Activated CD8-positive, alpha-beta T cell treated with anti-CD3 and anti-CD28 coated beads for 36 hours (primary cell): ENCODE results near the gene DCHS1. TPM values are rescaled to one million over a fixed set of nuclear protein-coding genes. Genes with fewer than 3 reads are reported as not detected.

ENCODE experiments used
- ATAC-seq: fragments of 200-7000 bp; cut with Tn5 transposase; one replicate; pipeline ENCODE4 v1.10.0; 2021; ENCODE audit warnings: mild to moderate bottlenecking, moderate library complexity
- CTCF ChIA-PET: fragments of 350-600 bp; sonication (Branson Sonifier 250); formaldehyde crosslinking; loops from one replicate; lab custom pipeline; 2021; ENCODE audit warnings: antibody characterized with exemption; lab: Charles Lee
- POLR2A ChIA-PET: fragments of 350-600 bp; sonication (Branson Sonifier 250); formaldehyde crosslinking; loops from one replicate; lab custom pipeline; 2021; ENCODE audit warnings: antibody characterized with exemption; lab: Charles Lee
- DNase-seq: peaks from one replicate; pipeline ENCODE4 v3.0.0-alpha.2; 2020
- H3K27ac Mint-ChIP-seq: one replicate; pipeline ENCODE4 v1.8.0; 2021; ENCODE audit warnings: mild to moderate bottlenecking, mixed read lengths
- H3K27me3 Mint-ChIP-seq: one replicate; pipeline ENCODE4 v1.8.0; 2021; ENCODE audit warnings: mixed read lengths
- H3K36me3 Mint-ChIP-seq: one replicate; pipeline ENCODE4 v1.8.0; 2021; ENCODE audit warnings: low read depth, mixed read lengths
- H3K4me1 Mint-ChIP-seq: one replicate; pipeline ENCODE4 v1.8.0; 2021; ENCODE audit warnings: low read depth, mixed read lengths
- H3K4me3 Mint-ChIP-seq: one replicate; pipeline ENCODE4 v1.8.0; 2021; ENCODE audit warnings: mild to moderate bottlenecking, moderate library complexity, mixed read lengths
- H3K9me3 Mint-ChIP-seq: one replicate; pipeline ENCODE4 v1.8.0; 2021; ENCODE audit warnings: mixed read lengths
- intact Hi-C: fragments of 100-400 bp; cut with micrococcal nuclease; formaldehyde crosslinking; loops from one replicate; pipeline ENCODE4 v1.10.0; 2022
- total RNA-seq, 2 experiments: library from RNA; stranded (reverse); gene quantifications; one replicate each; pipeline ENCODE4 v1.2.3, GENCODE V29; 2021
- TF ChIP-seq, protein P1 (sequence below): fragments of 200-600 bp; IDR thresholded peaks from one replicate; pipeline ENCODE4 v1.8.0; 2022; ENCODE audit warnings: antibody characterized with exemption, mild to moderate bottlenecking

DCHS1 gene
- total RNA-seq, 2 experiments from 2014 or later: 1.6 TPM

DNA sequence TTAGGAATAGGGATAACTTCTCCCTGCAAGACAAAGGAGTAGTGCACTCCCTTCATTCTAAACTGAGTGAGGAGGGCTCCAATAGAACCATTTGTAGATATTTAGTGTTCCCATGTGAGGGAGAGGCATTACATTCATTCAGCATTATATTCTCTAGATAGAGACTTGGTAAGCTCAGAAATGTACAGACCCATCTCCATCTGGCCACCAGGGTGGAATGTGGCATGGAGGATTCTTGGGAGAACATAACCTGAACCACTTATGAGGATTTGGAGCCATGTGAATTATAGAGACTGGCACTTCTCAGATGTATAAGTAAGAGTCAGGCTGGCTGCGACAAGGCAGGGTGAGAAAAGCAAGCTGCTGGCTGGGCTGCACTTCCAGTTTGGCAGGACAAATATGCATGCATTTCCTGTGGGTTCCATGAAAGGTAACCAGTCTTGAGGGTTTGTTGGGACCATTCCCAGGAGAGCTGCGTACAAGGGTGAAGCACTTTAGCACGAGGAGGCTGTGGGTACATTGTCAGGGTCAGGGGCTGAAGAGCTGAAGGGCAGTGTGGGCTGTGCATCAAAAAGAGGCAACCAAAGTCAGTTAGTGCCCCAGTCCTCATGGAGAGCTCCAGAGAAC lies 61.4 kb downstream of the DCHS1 start:
- Mint-ChIP-seq H3K4me1 (peaks cover 34% of the 10 kb centered on the region), H3K9me3 (no peaks in the 10 kb centered on the region), H3K4me3 (no peak overlapping the region), H3K27ac (no peak overlapping the region), H3K27me3 (no peaks in the 10 kb centered on the region), H3K36me3 (peaks cover 57% of the 10 kb centered on the region)
- intact Hi-C loops: no loop called here
- POLR2A ChIA-PET: interaction anchor here (0.5 to 1.5 kb wide), 3 partner anchors 10 to 204 kb away, joined by 3 to 5 read pairs (median 4); partner anchors contain the start of gene SMPD1
- ATAC-seq: no peak
- DNase-seq: no peak
- CTCF ChIA-PET: interaction anchor here (0.6 to 2.1 kb wide), 8 partner anchors 10 to 241 kb away, joined by 3 to 7 read pairs (median 4); partner anchors contain the start of gene MRPL17
- TF ChIP-seq, protein P1, sequence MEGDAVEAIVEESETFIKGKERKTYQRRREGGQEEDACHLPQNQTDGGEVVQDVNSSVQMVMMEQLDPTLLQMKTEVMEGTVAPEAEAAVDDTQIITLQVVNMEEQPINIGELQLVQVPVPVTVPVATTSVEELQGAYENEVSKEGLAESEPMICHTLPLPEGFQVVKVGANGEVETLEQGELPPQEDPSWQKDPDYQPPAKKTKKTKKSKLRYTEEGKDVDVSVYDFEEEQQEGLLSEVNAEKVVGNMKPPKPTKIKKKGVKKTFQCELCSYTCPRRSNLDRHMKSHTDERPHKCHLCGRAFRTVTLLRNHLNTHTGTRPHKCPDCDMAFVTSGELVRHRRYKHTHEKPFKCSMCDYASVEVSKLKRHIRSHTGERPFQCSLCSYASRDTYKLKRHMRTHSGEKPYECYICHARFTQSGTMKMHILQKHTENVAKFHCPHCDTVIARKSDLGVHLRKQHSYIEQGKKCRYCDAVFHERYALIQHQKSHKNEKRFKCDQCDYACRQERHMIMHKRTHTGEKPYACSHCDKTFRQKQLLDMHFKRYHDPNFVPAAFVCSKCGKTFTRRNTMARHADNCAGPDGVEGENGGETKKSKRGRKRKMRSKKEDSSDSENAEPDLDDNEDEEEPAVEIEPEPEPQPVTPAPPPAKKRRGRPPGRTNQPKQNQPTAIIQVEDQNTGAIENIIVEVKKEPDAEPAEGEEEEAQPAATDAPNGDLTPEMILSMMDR: no peak

DNA sequence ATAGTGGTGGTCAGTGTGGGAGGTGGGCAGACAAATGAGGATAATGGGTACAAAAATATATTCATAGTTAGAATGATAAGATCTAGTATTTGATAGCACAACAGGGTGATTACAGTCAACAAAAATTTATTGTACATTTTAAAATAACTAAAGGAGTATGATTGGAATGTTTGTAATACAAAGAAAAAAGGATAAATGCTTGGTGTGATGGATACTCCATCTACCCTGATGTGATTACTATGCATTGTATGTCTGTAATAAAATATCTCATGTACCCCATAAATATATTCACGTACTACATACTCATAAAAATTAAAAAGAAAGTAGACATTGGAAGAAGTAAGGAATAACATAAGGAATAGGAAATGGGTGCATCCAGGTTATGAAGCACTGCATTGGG lies 67.6 kb downstream of the DCHS1 start:
- CTCF ChIA-PET: no interaction called here
- H3K4me3 Mint-ChIP-seq: no peak overlapping the region
- ATAC-seq: no peak
- no peaks in the 10 kb centered on the region for H3K4me1 Mint-ChIP-seq
- peaks cover 43% of the 10 kb centered on the region for H3K36me3 Mint-ChIP-seq
- POLR2A ChIA-PET: interaction anchor here (0.7 kb wide), 1 partner anchor 1562 kb away, joined by 3 read pairs; no protein-coding TSS in a partner anchor
- H3K27ac Mint-ChIP-seq: no peak overlapping the region
- TF ChIP-seq, protein P1: no peak
- no peak for DNase-seq
- intact Hi-C loops: no loop called here
- H3K9me3 Mint-ChIP-seq: peaks cover 15% of the 10 kb centered on the region
- H3K27me3 Mint-ChIP-seq: no peaks in the 10 kb centered on the region

DNA sequence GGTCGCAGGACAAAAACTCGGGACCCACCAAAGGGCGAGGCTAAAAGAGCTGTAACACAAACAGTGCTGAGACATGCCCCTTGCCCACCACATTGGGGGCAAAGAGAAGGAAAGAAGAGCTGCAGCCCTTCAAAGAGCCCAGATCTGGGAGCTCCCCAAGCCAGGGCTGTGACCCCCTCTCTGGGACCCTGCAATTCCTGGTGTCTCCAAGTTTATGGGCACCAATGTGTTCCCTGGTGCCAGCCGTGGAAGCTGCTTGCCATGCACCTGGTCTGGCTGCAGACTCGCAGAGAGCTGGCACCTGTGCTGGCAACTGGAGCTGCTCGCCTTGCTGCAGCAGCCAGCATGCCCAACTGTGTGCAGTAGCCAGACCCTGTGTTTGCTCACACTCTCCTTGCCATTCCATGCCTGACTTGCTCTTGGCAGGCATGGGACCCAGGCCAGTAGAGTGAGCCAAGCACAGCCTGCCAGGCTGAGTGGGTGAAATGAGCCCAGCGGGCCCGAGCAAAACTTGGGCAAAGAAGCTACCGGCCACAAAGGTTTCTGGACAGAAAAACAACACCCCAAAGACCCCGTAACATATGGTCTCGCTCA lies 68.2 kb downstream of the DCHS1 start:
- Mint-ChIP-seq H3K27me3 (no peaks in the 10 kb centered on the region), H3K9me3 (peaks cover 19% of the 10 kb centered on the region), H3K27ac (no peak overlapping the region), H3K4me3 (no peak overlapping the region), H3K36me3 (peaks cover 46% of the 10 kb centered on the region), H3K4me1 (no peaks in the 10 kb centered on the region)
- ChIA-PET CTCF (interaction anchor here (0.8 kb wide), 1 partner anchor 81 kb away, joined by 3 read pairs; no protein-coding TSS in a partner anchor), POLR2A (interaction anchor here (0.7 to 1.4 kb wide), 2 partner anchors 9 to 1562 kb away, joined by 3 to 5 read pairs; no protein-coding TSS in a partner anchor)
- TF ChIP-seq, protein P1: no peak
- intact Hi-C loops: no loop called here
- ATAC-seq: no peak
- DNase-seq: no peak

DNA sequence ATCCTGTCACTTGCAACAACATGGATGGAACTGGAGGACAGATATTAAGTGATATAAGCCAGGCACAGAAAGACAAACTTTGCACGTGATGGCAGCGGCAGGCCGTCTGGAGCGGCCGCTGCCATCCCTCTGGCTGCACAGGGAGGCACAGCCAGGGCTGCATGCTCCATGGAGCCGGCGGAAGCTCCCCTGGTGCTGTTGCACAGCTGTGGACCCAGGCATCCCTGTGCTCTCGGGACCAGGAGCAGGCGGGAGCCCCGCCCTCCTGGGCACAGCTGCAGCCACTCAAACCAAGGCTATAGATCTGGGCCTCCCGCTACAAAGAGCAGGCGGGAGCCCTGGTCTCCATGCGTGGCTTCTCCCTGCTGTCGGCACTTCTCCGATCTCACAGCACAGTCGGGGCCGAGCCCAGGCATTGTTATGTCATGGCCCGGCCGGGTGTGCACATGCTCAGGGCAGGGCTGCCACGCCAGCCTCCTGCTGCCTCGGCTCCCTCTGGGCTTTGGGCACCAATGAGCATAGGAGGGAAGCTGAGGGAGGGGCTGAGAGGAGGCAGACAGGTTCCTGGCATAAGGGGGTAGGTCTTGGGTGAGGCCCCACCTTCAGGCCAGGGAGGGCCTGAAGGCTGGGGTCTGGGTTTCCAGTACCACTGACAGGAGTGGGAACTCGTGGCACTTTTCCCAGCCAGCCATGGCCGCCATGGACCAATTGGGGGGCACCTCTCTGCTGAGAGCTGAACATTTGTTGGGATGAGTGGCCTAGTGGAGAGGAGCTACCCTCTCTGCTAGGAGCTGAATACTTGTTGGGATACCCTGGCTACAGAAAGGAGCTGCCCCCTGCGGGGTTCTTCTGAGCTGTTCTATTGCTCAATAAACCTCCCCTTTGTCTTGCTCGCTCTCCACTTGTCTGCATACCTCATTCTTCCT lies 68.9 kb downstream of the DCHS1 start:
- Mint-ChIP-seq H3K4me3 (no peak overlapping the region), H3K36me3 (peaks cover 46% of the 10 kb centered on the region), H3K4me1 (no peaks in the 10 kb centered on the region), H3K9me3 (peaks cover 23% of the 10 kb centered on the region), H3K27me3 (no peaks in the 10 kb centered on the region), H3K27ac (no peak overlapping the region)
- DNase-seq: no peak
- ChIA-PET CTCF (interaction anchor here (0.8 to 1.0 kb wide), 2 partner anchors 12 to 82 kb away, joined by 3 to 4 read pairs; no protein-coding TSS in a partner anchor), POLR2A (interaction anchor here (1.4 kb wide), 1 partner anchor 9 kb away, joined by 5 read pairs; no protein-coding TSS in a partner anchor)
- no peak for ATAC-seq
- TF ChIP-seq, protein P1: no peak
- intact Hi-C loops: no loop called here
